HT-29 (cell line): Measurements from ENCODE around the gene TAF4B. TPM values are rescaled to one million over a fixed set of nuclear protein-coding genes. Genes with fewer than 3 reads are reported as not detected.
"Not testable (repeated sequence)": the region's sequence is repeated elsewhere in the genome, so short reads cannot be mapped to it uniquely, and the experiment has no call there.

Source experiments
- DNase-seq: peaks from one replicate; pipeline ENCODE4 v3.0.0-alpha.2; 2015; ENCODE audit warnings: low spot score
- total RNA-seq: library from RNA; depleted of rRNA; stranded (reverse); fragments of >200 nt; shearing (Covaris generic); gene quantifications from 2 replicates; pipeline ENCODE4 v1.2.3, GENCODE V29; 2014

TAF4B gene
- total RNA-seq, 1 experiment from 2014 or later: 7.8 TPM

DNA sequence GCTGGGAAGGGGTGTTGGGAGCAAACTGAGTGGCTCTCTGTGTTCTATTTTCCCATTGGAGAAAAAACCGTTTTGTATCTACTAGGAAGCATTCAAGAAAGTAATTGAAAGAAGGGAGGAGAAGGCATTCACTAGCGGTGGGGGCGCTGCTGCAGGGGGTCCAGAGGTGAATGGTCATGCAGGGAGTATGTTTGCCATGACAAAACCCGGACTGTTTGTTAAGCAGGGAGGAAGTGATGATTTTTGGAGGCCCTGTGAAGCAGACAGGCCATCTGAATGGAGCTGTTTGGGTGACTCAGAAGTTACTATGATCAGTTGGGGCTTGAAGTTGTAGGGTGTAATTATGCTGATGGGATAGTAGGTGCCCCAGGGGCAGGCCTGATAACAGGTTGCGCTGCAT is 7.0 kb downstream of the TAF4B start:
- no peak for DNase-seq

DNA sequence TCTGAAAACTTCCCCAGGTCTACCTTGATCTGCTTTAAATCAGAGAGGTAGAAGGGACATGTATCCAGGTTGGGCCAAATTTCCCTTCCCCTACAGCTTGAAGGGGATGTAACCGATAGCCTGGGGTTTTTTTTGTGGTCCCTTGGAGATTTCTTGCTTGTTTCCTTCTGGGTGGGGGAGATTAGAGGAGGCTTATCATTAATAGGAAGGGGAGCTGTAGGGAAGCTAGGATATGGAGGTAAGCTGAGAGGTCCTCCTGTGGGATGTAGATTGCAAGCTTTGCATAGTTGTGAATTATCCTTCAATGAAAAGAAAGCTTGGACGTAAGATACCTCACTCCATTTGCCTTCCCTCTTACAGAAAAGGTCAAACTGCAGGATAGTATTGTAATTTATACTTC is 11.1 kb downstream of the TAF4B start:
- not testable (repeated sequence) for DNase-seq

DNA sequence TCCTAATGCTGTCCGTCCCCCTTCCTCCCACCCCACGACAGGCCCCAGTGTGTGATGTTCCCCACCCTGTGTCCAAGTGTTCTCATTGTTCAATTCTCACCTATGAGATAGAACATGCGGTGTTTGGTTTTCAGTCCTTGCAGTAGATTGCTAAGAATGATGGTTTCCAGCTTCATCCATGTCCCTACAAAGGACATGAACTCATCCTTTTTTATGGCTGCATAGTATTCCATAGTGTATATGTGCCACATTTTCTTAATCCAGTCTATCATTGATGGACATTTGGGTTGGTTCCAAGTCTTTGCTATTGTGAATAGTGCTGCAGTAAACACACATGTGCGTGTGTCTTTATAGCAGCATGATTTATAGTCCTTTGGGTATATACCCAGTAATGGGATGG is 12.5 kb downstream of the TAF4B start:
- DNase-seq: not testable (repeated sequence)

DNA sequence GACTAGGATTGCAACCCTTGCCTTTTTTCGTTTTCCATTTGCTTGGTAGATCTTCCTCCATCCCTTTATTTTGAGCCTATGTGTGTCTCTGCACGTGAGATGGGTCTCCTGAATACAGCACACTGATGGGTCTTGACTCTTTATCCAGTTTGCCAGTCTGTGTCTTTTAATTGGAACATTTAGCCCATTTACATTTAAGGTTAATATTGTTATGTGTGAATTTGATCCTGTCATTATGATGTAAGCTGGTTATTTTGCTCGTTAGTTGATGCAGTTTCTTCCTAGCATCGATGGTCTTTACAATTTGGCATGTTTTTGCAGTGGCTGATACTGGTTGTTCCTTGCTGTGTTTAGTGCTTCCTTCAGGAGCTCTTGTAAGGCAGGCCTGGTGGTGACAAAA is 16.1 kb downstream of the TAF4B start:
- DNase-seq: not testable (repeated sequence)

DNA sequence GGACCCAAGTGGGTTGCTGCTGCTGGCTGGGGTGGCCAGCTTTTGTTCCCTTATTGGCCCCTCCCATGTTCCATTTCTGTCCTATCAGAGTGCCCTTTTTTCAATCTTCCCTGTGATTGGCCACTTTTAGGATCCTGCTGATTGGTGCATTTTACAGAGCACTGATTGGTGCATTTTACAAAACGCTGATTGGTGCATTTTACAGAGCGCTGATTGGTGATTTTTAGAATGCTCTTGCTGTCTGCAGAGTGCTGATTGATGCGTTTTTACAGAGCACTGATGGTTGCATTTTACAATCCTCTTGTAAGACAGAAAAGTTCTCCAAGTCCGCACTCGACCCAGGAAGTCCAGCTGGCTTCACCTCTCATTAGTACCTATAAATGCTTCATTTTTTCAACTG is 19.2 kb downstream of the TAF4B start:
- not testable (repeated sequence) for DNase-seq

DNA sequence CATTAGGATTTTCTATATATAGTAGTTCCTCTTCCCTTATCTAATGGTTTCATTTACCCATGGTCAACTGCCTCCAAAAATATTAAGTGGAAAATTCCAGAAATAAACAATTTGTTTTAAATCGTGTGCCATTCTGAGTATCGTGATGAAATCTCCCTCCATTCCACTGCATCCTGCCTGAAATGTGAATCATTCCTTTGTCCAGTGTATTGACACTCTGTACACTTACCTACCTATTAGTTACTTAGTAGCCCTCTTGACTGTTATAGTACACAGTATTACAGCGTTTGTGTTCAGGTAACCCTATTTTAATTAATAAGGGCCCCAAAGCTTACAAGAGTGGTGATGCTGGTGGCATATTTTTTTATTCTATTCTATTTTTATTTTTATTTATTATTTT is 26.2 kb downstream of the TAF4B start:
- DNase-seq: no peak

DNA sequence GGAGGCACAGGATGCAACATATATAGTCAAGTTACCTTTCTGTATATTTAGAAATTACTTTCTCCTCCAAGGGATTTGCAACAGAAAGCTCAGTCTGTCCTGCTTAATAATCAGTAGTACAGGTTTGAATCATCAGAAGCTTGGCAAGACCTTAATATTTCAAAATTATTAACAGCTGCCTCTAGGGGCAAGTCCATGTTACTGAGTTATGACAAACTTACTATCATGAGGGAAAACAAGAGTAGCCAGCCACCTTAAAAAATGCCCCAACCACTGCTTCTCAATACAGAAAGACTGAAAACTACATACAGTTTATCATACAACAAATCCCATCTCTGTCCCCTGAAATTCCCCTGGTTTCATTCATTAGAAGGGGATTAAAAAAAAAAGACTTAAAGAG is 28.6 kb downstream of the TAF4B start:
- DNase-seq: not testable (repeated sequence)

DNA sequence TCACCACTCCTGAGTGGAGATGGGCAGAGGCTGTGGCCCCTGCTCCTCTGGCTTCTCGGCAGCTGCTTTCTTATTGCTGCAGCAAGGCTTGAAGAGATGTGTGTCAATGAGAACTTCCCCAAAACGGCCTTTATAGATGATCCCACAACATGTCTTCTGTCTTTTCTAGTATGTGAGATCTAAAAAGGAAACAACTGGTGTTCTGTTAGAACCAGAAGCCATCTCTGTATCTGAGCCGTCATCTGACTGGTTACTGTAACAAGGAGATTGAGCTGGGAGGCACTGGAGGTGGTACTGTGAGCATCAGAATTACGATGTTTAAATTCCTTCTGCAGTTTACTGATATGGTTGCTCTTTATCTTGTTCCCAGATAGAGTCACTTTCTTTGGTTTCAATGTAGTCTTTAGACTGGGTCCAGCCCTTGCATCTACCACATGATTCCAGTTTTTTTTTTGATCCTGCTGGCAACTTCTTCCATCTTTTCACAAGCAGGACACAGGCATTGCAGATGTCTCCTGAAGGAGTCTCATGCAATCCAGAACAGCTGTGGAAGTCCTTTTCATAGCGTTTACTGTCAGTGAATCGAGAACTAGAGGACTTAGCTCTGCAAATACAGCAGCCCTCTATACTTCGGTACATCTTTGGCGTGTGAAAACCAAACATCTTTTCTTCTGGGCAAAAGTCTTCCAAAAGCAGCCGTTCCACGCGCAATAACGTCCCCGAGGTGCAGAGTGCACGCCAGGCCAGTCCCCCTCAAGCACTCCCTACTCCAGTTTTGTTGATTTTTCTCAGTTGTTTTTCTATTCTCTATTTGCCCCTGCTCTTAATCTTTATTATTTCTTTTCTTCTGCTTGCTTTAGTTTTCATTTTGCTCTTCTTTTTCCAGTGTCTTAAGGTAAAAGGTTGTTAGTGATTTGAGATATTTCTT is 29.7 kb downstream of the TAF4B start:
- no peak for DNase-seq

DNA sequence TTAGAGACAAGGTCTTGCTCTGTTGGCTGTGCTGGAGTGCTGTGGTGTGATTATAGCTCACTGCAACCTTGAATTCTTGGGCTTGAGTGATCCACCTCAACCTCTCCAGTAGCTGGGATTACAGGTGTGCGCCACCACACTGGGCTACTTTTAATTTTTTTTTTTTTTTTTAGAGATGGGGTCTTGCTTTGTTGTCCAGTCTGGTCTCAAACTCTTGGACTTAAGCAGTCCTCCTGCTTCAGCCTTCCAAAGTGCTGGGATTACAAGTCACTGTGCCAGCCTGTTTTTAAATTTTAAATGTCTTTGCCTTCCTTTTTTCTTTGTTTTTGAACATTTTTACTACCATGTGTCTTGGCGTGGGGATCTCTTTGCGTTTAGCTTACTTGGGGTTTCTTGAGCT is 32.5 kb downstream of the TAF4B start:
- no peak for DNase-seq

DNA sequence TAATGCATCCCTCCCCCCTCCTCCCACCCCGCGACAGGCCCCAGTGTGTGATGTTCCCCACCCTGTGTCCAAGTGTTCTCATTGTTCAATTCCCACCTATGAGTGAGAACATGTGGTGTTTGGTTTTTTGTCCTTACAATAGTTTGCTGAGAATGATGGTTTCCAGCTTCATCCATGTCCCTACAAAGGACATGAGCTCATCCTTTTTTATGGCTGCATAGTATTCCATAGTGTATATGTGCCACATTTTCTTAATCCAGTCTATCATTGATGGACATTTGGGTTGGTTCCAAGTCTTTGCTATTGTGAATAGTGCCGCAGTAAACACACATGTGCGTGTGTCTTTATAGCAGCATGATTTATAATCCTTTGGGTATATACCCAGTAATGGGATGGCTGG is 33.2 kb downstream of the TAF4B start:
- DNase-seq: not testable (repeated sequence)

DNA sequence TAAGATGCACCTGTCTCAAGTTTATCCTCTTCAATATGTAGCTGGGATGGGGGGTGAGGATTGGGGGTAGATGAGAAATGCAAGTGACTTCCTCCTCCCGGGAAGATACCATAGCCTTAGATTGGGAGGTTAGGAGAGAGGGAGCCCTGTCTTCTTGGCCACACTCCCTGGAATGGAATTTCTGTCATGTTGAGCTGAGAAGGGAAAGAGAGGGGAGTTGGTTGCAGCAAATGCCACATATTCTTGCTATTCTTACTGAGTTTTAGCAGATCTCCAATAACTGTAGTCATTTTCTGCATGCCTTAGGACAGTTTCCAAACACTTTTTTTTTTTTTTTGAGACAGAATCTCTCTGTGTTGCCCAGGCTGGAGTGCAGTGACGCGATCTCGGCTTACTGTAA is 35.9 kb downstream of the TAF4B start:
- no peak for DNase-seq

DNA sequence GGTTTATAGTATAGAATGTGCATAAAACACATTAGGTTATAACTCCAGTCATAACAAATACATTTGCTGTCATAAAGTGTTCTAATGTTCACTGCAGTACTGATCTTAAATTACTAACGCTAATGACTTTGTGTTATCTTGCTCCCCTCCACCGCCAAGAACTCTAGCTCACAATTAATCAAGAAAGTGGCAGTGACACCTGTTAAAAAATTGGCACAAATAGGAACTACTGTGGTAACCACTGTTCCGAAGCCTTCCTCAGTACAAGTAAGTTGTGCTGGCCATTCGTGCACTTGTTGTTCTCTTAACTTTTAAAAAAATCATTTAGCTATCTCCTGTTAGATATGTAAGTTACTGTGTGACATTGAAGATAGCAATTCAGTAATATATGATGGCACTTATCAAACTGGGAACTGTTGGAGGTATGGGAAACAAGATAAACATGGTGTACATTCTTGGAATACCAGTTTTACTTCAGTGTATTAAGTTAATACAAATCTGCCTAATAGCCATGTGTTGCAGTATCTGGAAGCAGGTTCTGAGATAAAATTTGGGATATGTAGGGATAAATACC is 41.2 kb downstream of the TAF4B start:
- DNase-seq: no peak

DNA sequence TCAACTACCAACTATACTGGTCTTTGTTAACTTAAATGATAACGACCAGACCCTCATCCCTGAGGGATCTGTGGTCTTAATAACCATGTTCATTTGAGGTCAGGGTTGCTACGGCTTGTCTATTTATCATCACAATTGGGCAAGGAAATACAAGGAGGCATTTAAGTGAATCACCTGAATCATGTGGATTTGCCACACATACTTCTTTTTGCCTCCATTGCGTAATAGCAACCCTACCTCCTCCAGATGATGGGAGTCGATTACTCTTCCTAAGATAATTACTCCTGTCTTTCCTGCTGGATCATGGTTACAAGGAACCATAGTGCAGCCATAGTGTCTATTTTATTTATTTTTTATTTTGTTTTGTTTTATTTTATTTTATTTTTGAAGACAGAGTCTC is 42.2 kb downstream of the TAF4B start:
- no peak for DNase-seq

DNA sequence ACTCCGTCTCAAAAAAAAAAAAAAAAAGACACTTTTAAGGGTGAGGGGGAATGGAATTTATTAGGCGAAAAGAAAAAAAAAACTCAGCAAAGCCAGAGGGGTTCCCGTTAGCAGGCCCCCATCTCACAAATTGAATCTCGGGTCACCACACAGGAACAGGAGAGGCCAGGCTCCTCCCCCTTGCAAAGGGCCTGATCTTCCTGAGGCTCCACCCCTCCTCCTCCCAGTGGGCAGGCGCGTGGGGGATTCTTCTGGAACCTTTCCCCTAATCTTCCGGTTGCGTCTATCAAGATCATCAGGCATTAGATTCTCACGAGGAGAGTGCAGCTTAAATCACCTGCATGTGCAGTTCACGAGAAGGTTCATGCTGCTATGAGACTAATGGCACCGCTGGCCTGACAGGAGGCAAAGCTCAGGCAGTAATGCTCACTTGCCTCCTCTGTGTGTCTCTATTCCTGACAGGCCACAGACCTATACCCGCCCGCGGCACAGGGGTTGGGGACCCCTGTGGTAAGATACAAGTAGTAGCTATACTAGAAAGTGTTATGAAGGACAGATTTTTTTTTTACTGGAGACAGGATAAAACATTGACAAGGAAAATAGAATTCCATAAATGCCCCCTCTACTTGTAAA is 45.8 kb downstream of the TAF4B start:
- no peak for DNase-seq

DNA sequence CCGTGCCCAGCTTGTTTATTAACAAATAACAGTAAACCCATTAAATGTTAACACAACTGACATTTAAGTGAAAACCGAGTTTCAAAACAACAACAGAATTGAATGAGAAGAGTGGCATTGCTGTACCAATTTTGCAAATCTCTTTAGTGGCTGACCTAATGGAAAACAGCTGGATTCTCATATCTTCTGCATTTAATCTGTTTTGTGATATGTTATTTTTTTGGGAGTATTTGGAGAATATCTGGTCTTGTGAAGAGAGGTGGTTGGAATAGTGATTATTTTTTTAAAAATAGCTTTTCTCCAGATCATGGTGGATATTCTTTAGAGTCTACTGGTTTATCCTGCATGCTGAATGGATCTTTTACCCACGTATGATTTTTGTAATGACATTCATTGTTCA is 51.1 kb downstream of the TAF4B start:
- no peak for DNase-seq

DNA sequence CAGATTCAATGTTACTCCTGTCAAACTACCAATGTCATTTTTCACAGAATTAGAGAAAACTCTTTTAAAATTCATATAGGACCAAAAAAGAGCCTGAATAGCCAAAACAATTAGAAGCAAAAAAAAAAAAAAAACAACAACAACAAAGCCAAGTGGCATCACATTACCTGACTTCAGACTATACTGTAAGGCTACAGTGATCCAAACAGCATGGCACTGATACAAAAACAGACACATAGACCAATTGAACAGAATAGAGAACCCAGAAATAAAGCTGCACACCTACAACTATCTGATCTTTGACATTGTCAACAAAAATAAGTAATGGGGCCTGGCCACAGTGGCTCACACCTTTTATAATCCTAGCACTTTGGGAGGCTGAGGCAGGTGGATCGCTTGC is 53.2 kb downstream of the TAF4B start:
- no peak for DNase-seq

DNA sequence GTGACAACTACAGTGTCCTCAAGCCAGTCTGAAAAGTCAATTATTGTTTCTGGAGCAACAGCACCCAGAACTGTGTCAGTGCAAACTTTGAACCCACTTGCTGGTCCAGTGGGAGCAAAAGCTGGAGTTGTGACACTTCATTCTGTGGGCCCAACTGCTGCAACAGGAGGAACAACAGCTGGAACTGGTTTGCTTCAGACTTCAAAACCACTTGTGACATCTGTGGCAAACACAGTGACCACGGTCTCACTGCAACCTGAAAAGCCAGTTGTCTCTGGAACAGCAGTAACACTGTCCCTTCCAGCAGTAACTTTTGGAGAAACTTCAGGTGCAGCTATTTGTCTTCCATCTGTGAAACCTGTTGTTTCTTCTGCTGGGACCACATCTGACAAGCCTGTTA is 59.8 kb downstream of the TAF4B start:
- DNase-seq: no peak

DNA sequence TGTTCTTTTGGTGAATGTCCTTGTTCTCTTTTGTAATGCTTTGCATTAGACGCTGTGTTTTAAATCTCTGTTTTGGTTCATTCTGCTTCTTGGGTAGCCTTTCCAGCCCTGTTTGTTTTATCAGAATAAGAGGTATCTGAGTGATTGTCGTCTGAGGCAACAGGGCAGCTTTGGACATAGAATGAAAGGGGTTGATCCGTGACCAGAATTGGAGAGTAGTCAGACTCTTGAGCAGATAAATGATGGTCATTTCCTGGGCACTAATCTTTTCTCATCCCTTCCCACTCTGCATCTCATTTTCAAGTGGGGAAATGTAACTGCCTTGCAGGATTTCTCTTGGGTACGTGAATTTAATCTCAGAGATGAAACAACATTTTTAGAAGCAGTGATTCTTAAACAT is 61.4 kb downstream of the TAF4B start:
- DNase-seq: no peak

DNA sequence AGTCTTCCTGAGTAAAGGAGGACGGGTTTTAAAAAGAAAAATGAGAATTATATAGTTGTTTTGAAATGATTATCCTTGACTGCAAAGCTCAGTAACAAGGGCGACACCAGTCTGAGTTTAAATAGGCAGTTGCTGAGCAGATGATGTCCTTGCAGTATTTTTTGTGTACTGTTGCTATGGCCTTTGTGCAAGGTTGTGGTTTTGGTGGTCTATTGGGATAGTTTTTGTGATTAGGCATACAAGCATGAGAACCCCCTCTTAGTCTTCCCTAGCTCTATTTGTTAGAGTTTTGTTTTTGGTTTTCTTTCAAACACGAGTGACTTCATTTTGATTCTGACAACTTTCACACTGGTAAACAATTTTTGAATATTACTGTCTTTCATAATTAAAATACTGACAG is 64.1 kb downstream of the TAF4B start:
- DNase-seq: no peak

DNA sequence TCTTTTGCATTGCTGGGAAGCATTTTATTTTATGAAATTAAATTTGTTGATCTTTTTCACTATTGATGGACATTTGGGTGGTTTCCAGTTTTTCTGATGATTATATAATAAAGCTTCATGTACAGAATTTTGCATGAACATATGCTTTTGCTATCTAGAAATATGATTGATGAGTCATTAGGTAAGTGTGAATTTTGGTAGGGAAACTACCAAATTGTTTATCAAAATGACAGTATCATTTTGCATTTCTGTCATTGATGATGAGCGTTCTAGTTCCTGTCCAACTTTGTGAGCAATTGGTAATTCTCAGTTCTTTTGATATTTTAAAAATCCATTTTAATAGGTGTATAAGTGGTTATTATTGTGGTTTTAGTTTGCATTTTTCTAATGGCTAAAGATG is 67.7 kb downstream of the TAF4B start:
- DNase-seq: no peak

DNA sequence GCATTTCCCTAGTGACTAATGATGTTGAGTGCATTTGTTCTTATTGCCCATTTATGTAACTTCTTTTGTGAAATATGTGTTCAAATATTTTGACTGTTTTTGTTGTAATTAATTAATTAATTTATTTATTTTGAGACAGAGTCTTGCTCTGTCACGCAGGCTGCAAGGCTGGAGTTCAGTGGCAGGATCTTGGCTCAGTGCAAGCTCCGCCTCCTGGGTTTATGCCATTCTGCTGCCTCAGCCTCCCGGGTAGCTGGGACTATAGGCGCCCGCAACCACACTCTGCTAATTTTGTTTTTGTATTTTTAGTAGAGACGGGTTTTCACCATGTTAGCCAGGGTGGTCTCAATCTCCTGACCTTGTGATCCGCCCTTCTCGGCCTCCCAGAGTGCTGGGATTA is 71.9 kb downstream of the TAF4B start:
- DNase-seq: no peak

DNA sequence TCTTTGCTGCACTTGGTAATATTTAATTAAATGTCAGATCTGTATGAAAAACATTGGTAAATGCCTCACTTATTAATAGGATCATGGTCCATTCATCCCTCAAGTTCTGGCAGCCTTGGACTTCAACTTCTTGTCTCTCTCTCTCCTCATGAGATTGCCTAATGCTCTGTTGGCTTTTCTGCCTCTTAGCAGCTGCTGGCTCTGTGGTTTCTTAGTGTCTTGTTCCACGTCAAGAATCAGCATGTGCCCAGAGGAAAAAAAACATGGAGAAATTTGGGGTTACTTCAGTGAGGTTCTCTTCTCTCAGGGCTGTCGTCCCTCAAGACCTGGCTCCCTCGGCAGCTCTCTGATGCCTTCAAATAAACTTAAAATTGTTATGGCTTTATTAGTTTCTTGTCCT is 75.4 kb downstream of the TAF4B start:
- DNase-seq: no peak

DNA sequence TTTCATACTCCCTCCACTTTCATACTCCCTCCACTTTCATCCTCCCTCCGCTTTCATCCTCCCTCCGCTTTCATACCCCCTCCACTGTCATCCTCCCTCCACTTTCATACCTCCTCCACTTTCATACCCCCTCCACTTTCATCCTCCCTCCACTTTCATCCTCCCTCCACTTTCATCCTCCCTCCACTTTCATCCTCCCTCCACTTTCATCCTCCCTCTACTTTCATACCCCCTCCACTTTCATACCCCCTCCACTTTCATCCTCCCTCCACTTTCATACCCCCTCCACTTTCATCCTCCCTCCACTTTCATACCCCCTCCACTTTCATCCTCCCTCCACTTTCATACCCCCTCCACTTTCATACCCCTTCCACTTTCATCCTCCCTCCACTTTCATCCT is 77.0 kb downstream of the TAF4B start:
- DNase-seq: not testable (repeated sequence)
